ENCODE measurements around the gene MYPN. TPM values are rescaled to one million over a fixed set of nuclear protein-coding genes. Genes with fewer than 3 reads are reported as not detected.

The MYPN gene
- total RNA-seq, 1 experiment from 2014 or later = not detected

DNA sequence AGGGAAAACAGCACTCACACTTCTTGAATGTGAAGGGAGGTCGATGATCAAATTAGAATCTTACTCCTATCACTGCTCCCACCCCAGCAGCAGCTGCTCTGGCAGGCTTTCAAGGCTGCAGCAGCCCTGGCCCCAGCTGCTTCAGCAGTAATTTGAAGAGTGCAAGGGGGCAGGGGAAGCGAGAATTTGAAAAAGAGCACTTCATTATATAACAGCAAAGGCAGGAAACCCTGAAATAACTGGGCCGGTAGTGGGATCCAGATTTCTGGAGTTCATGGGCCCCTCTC is 44.9 kb downstream of the MYPN start:
- H4K91ac ChIP-seq (ENCODE audit: insufficient read length, low read depth, low read length) = no peak overlapping the region
- no peak overlapping the region for H4K5ac ChIP-seq (ENCODE audit: insufficient read length, low read depth, low read length)
- H3K27me3 Mint-ChIP-seq (ENCODE audit: low read depth) = peaks cover 2% of the 10 kb centered on the region; the same call in 1 of the 2 replicates
- peaks cover 11% of the 10 kb centered on the region; the same call in 1 of the 2 replicates for H3K4me1 ChIP-seq (ENCODE audit: insufficient read depth, low read length)
- peaks cover 27 to 45% of the 10 kb centered on the region in 2 experiments for H3K4me1 Mint-ChIP-seq
- no peaks in the 10 kb centered on the region for H4K20me1 ChIP-seq (ENCODE audit: control insufficient read depth, insufficient read depth, insufficient read length)
- no peaks in the 10 kb centered on the region for H3K36me3 Mint-ChIP-seq (ENCODE audit: insufficient read depth in 1 of 3, low read depth in 3 of 3)
- no peak overlapping the region for H2AK5ac ChIP-seq (ENCODE audit: insufficient read length, low read length)
- H3K4me2 ChIP-seq (ENCODE audit: insufficient read depth, insufficient read length, low read length) = peak overlapping the region; percentile 5
- no peak overlapping the region for H4K8ac ChIP-seq (replicated peaks; ENCODE audit: insufficient read length, low read depth, low read length)
- no peak overlapping the region for H2BK20ac ChIP-seq (ENCODE audit: low read depth, low read length, poor library complexity, severe bottlenecking)
- peak overlapping the region; percentile 42 for H2AFZ ChIP-seq (ENCODE audit: low read length)
- no peak overlapping the region for H2BK15ac ChIP-seq (ENCODE audit: low read depth, low read length)
- no peak overlapping the region for H3K56ac ChIP-seq (ENCODE audit: insufficient read length, low read depth, low read length)
- H2BK120ac ChIP-seq (ENCODE audit: low read depth, low read length, poor library complexity, severe bottlenecking) = peak overlapping the region; percentile 57
- H3K4ac ChIP-seq (ENCODE audit: low read depth, low read length) = no peak overlapping the region
- H3K9ac ChIP-seq (ENCODE audit: extremely low read depth, insufficient read length, low read length) = peak overlapping the region; percentile 50
- H3K27ac ChIP-seq (ENCODE audit: insufficient read length, low read depth, low read length) = peak overlapping the region; percentile 89
- H3T11ph ChIP-seq (ENCODE audit: low read length) = peak overlapping the region; percentile 80
- no peak overlapping the region; the same call in 1 of the 2 replicates for H3K14ac ChIP-seq (ENCODE audit: insufficient read depth, low read length)
- no peaks in the 10 kb centered on the region for H3K79me1 ChIP-seq (ENCODE audit: insufficient read depth, low read depth, low read length, poor library complexity, severe bottlenecking)
- no CpG with 5 or more reads among the region's 3 CpGs for WGBS (ENCODE audit: extremely low coverage, insufficient read length, low lambda C conversion rate)
- no peaks in the 10 kb centered on the region for H3K9me3 ChIP-seq (ENCODE audit: control insufficient read depth, low read depth, low read length)
- no peak overlapping the region for H3K23ac ChIP-seq (ENCODE audit: insufficient read length, low read depth, low read length)
- H3K27ac Mint-ChIP-seq = peak overlapping the region; percentile 93 to 94 (median 93)
- H2BK12ac ChIP-seq (ENCODE audit: insufficient read length, low read depth, low read length) = peak overlapping the region; percentile 0
- no peaks in the 10 kb centered on the region for H3K27me3 ChIP-seq (ENCODE audit: insufficient read depth, low read length)
- H3K4me3 Mint-ChIP-seq = peak overlapping the region in 1 of 2 experiments; percentile 56; a peak in 3 of 5 replicates
- no peak overlapping the region for H2BK5ac ChIP-seq (ENCODE audit: insufficient read length, low read length)
- H3K23me2 ChIP-seq (ENCODE audit: insufficient read length, low read depth, low read length, poor library complexity, severe bottlenecking) = no peaks in the 10 kb centered on the region
- H3K18ac ChIP-seq (ENCODE audit: insufficient read length, low read depth, low read length) = peak overlapping the region; percentile 30
- DNase-seq = peak; percentile 36
- no peaks in the 10 kb centered on the region for H3K79me2 ChIP-seq (ENCODE audit: insufficient read depth, low read length)
- H3K9me3 Mint-ChIP-seq = no peaks in the 10 kb centered on the region
- TF ChIP-seq, protein P1, sequence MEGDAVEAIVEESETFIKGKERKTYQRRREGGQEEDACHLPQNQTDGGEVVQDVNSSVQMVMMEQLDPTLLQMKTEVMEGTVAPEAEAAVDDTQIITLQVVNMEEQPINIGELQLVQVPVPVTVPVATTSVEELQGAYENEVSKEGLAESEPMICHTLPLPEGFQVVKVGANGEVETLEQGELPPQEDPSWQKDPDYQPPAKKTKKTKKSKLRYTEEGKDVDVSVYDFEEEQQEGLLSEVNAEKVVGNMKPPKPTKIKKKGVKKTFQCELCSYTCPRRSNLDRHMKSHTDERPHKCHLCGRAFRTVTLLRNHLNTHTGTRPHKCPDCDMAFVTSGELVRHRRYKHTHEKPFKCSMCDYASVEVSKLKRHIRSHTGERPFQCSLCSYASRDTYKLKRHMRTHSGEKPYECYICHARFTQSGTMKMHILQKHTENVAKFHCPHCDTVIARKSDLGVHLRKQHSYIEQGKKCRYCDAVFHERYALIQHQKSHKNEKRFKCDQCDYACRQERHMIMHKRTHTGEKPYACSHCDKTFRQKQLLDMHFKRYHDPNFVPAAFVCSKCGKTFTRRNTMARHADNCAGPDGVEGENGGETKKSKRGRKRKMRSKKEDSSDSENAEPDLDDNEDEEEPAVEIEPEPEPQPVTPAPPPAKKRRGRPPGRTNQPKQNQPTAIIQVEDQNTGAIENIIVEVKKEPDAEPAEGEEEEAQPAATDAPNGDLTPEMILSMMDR (conservative IDR thresholded peaks at IDR 0.05) = no peak

Measured in H9 (cell line).